HEK293 (cell line): ENCODE data around the gene TPGS1.
A peak's percentile ranks its signal among the peaks of the same experiment; 100 is the strongest.

Experiments
- CTCF ChIP-seq: fragments of 450-650 bp; formaldehyde crosslinking; IDR thresholded peaks from 2 replicates; pipeline ENCODE4 v1.5.1; 2016; ENCODE audit warnings: missing biosample characterization, missing genetic modification characterization
- PRDM10 ChIP-seq: fragments of 450-650 bp; formaldehyde crosslinking; IDR thresholded peaks from 2 replicates; pipeline ENCODE4 v1.5.1; 2016; ENCODE audit warnings: missing biosample characterization, missing genetic modification characterization
- YY1 ChIP-seq: fragments of 450-650 bp; formaldehyde crosslinking; IDR thresholded peaks from 2 replicates; pipeline ENCODE4 v1.5.1; 2018; ENCODE audit warnings: missing biosample characterization, missing genetic modification characterization
- ZNF707 ChIP-seq: fragments of 450-650 bp; formaldehyde crosslinking; IDR thresholded peaks from 2 replicates; pipeline ENCODE4 v1.5.1; 2016; ENCODE audit warnings: missing biosample characterization, missing genetic modification characterization

GRCh38 chr19:532561-533363 lies 25.5 kb downstream of the TPGS1 start:
- TF ChIP-seq YY1 (tag by site-specific recombination) (no peak), CTCF (tag by site-specific recombination) (peak; percentile 40), PRDM10 (tag by site-specific recombination) (no peak), ZNF707 (tag by site-specific recombination) (no peak)
